ENCODE measurements around the gene CDC73. TPM values are rescaled to one million over a fixed set of nuclear protein-coding genes. Genes with fewer than 3 reads are reported as not detected.

CDC73 gene
- total and polyA plus RNA-seq, 9 of the 15 experiments (the other 6 are each of a cell fraction or from before 2014, with no cell fraction given) = 19.0 to 61.7 (median 30.1) TPM

DNA sequence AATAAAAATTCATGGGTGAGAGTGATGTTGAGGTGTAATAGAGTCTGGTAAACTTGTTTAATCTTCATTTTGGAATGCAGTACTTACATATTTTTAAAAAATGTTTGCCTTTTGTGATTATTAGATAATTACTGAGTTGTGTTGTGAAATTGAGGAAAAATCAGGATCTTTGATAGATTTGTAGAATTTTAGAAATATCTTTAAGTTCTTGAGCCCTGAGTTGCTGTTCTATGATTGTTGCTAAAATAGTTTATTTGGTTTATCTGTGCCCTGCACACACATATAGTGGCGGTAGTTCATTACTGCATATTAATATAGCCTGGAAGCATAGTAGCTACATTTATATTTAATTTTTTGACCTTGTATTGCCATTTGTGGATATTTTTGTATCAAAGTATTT is 62.9 kb downstream of the CDC73 start:
- no peaks in the 10 kb centered on the region; a peak in 1 of 5 replicates for H3K4me1 ChIP-seq (replicated peaks in 1 of 2; ENCODE audit: control insufficient read depth in 2 of 2, insufficient read depth in 2 of 2, low read length in 2 of 2)
- WGBS (ENCODE audit: insufficient coverage, low coverage, missing lambda C conversion rate) = 74% methylated on average over 1 of the region's 1 CpG
- BruUV-seq (replicated peaks) = no TSS peak
- no peaks in the 10 kb centered on the region for H3K27me3 ChIP-seq (ENCODE audit: control insufficient read depth in 2 of 2, insufficient read depth in 2 of 2, low read length in 2 of 2)
- peaks cover 3% of the 10 kb centered on the region; the same call in 1 of the 2 replicates for H4K20me1 ChIP-seq (replicated peaks; ENCODE audit: control insufficient read depth, insufficient read depth, low read length)
- no peak overlapping the region for H3K27ac ChIP-seq (ENCODE audit: extremely low read depth, low read depth, low read length)
- ChIA-PET CTCF (ENCODE audit: low intra/inter-chr PET ratio) (no interaction called here), POLR2A (interaction anchor here (1.1 kb wide), 2 partner anchors 12 to 14 kb away, joined by 3 to 4 read pairs; no protein-coding TSS in a partner anchor)
- H3K9ac ChIP-seq (ENCODE audit: insufficient read depth in 1 of 2, low read depth in 2 of 2, low read length in 2 of 2) = no peak overlapping the region
- H2AFZ ChIP-seq (ENCODE audit: low read depth, low read length) = no peak overlapping the region
- H3K4me2 ChIP-seq (ENCODE audit: insufficient read depth, low read length) = no peak overlapping the region
- DNase-seq (ENCODE audit: extremely low read depth in 1 of 4, low spot score in 3 of 4) (no peak), ATAC-seq (no peak), FAIRE-seq (no peak)
- peaks cover 73% of the 10 kb centered on the region for H3K79me2 ChIP-seq (ENCODE audit: control insufficient read depth, insufficient read depth, low read length)
- no peaks in the 10 kb centered on the region for H3K9me3 ChIP-seq (replicated peaks; ENCODE audit: control insufficient read depth, insufficient read depth, low read depth, low read length)
- no peak overlapping the region for H3K4me3 ChIP-seq
- in situ Hi-C loops (cut with MboI) = no loop called here
- no peaks in the 10 kb centered on the region for H3K9me1 ChIP-seq (ENCODE audit: control insufficient read depth, insufficient read depth, low read length)
- no peak for TF ChIP-seq LCOR (CRISPR knock-in tag; IDR thresholded peaks at IDR 0.05)
- no peak for TF ChIP-seq PHB2 (IDR thresholded peaks at IDR 0.05; ENCODE audit: low read depth)
- TF ChIP-seq WHSC1 (IDR thresholded peaks at IDR 0.05; ENCODE audit: low read length) = no peak
- no peak for TF ChIP-seq BHLHE40 (IDR thresholded peaks at IDR 0.05; ENCODE audit: low read length)
- no peak for TF ChIP-seq NCOA4 (IDR thresholded peaks at IDR 0.05; ENCODE audit: partially characterized antibody)
- no peak for TF ChIP-seq DMBX1 (CRISPR knock-in tag; IDR thresholded peaks at IDR 0.05; ENCODE audit: borderline replicate concordance)
- TF ChIP-seq ZNF695 (CRISPR knock-in tag; IDR thresholded peaks at IDR 0.05) = no peak
- TF ChIP-seq FOXA3 (CRISPR knock-in tag; conservative IDR thresholded peaks at IDR 0.05 in 1 of 2, IDR thresholded peaks at IDR 0.05 in 1 of 2) = no peak
- no peak for TF ChIP-seq SMARCC2 (IDR thresholded peaks at IDR 0.05; ENCODE audit: low read depth)
- TF ChIP-seq, protein P1, sequence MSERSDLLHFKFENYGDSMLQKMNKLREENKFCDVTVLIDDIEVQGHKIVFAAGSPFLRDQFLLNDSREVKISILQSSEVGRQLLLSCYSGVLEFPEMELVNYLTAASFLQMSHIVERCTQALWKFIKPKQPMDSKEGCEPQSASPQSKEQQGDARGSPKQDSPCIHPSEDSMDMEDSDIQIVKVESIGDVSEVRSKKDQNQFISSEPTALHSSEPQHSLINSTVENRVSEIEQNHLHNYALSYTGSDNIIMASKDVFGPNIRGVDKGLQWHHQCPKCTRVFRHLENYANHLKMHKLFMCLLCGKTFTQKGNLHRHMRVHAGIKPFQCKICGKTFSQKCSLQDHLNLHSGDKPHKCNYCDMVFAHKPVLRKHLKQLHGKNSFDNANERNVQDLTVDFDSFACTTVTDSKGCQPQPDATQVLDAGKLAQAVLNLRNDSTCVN (CRISPR knock-in tag; IDR thresholded peaks at IDR 0.05) = no peak
- no peak for TF ChIP-seq ZNF668 (CRISPR knock-in tag; IDR thresholded peaks at IDR 0.05)
- no peak for TF ChIP-seq MAFF (IDR thresholded peaks at IDR 0.05; ENCODE audit: low read length)
- TF ChIP-seq DPF2 (IDR thresholded peaks at IDR 0.05) = no peak
- TF ChIP-seq GATAD2B (IDR thresholded peaks at IDR 0.05; ENCODE audit: borderline replicate concordance) = no peak
- intact Hi-C loops (cut with micrococcal nuclease) = loop anchor here (5.0 to 10.0 kb wide), 2 partner anchors 153 to 210 kb away; no protein-coding TSS in a partner anchor
- no peaks in the 10 kb centered on the region for H3K36me3 ChIP-seq (ENCODE audit: control insufficient read depth, insufficient read depth, low read length)
